H1 (cell line): ENCODE results near the gene PNMA8C. TPM values are rescaled to one million over a fixed set of nuclear protein-coding genes. Genes with fewer than 3 reads are reported as not detected.

Source experiments
- CTCF ChIA-PET: fragments of 300-600 bp; sonication (Branson Sonifier 250); formaldehyde crosslinking; loops from one replicate; lab custom pipeline; 2021; ENCODE audit not compliant: partially characterized antibody; lab: Charles Lee
- POLR2A ChIA-PET: fragments of 300-600 bp; sonication (Branson Sonifier 250); formaldehyde crosslinking; loops from one replicate; lab custom pipeline; 2021; ENCODE audit warnings: inconsistent platforms; ENCODE audit not compliant: partially characterized antibody; lab: Charles Lee
- DNase-seq, 2 experiments: peaks; one replicate each; pipeline versions ENCODE4 v3.0.0 to v3.0.0-alpha.2; 2010 to 2022; ENCODE audit warnings: low spot score in 2 of 2, low read depth in 1 of 2, mixed read lengths in 1 of 2
- FAIRE-seq: peaks from 2 replicates; lab custom pipeline; 2011; peaks lifted over from hg19 to GRCh38; lab: Jason Lieb, UNC
- H2AFZ ChIP-seq: 2 replicates; pipeline ENCODE4 v1.8.1; 2012; ENCODE audit warnings: low read length, inconsistent platforms
- H2AK5ac ChIP-seq: 2 replicates; pipeline ENCODE4 v1.6.1; 2013; ENCODE audit warnings: low read depth, low read length
- H2BK120ac ChIP-seq: replicated peaks from 2 replicates; pipeline ENCODE3; 2013; ENCODE audit warnings: low read depth, low read length, inconsistent platforms
- H2BK12ac ChIP-seq: 2 replicates; pipeline ENCODE4 v1.6.1; 2013; ENCODE audit warnings: low read depth, low read length
- H2BK15ac ChIP-seq: 2 replicates; pipeline ENCODE4 v1.6.1; 2013; ENCODE audit warnings: low read length
- H2BK20ac ChIP-seq: 2 replicates; pipeline ENCODE4 v1.6.1; 2013; ENCODE audit warnings: low read length
- H2BK5ac ChIP-seq: 2 replicates; pipeline ENCODE4 v1.6.1; 2013; ENCODE audit warnings: low read depth, low read length
- H3K14ac ChIP-seq: 2 replicates; pipeline ENCODE4 v1.6.1; 2013; ENCODE audit warnings: inconsistent platforms; ENCODE audit not compliant: insufficient read length
- H3K18ac ChIP-seq: 2 replicates; pipeline ENCODE4 v1.6.1; 2013; ENCODE audit warnings: low read length; ENCODE audit errors: extremely low read depth
- H3K23ac ChIP-seq: 2 replicates; pipeline ENCODE4 v1.6.1; 2013; ENCODE audit warnings: inconsistent platforms; ENCODE audit not compliant: insufficient read length
- H3K23me2 ChIP-seq: 2 replicates; pipeline ENCODE4 v1.6.1; 2013; ENCODE audit warnings: low read depth, low read length
- H3K27ac ChIP-seq: 2 replicates; pipeline ENCODE4 v1.6.1; 2011; ENCODE audit warnings: low read depth, low read length, inconsistent platforms
- H3K27me3 ChIP-seq, 4 experiments: replicated peaks in 1 of 4; 1 replicate in 1 of 4; 2 replicates in 3 of 4; pipeline versions ENCODE4 v1.6.1 to v1.8.1; 2011 to 2013; ENCODE audit warnings: low read length in 3 of 4, mild to moderate bottlenecking in 3 of 4, inconsistent platforms in 2 of 4, mixed read lengths in 2 of 4, moderate library complexity in 1 of 4; ENCODE audit not compliant: control insufficient read depth in 3 of 4, insufficient read depth in 3 of 4; ENCODE audit errors: extremely low read depth in 1 of 4
- H3K36me3 ChIP-seq, 4 experiments: 2 replicates each; pipeline versions ENCODE4 v1.6.1 to v1.8.1; 2011 to 2013; ENCODE audit warnings: mild to moderate bottlenecking in 4 of 4, low read length in 3 of 4, moderate library complexity in 2 of 4, control low read depth in 1 of 4, inconsistent platforms in 1 of 4; ENCODE audit not compliant: insufficient read depth in 4 of 4, control insufficient read depth in 2 of 4
- H3K4ac ChIP-seq: replicated peaks from 2 replicates; pipeline ENCODE3; 2013; ENCODE audit warnings: low read length, low read depth, mixed read lengths, inconsistent platforms; ENCODE audit not compliant: insufficient read length
- H3K4me1 ChIP-seq, 4 experiments: replicated peaks in 1 of 4; 1 replicate in 1 of 4; 2 replicates in 3 of 4; pipeline versions ENCODE4 v1.6.1 to v1.8.1; 2011 to 2013; ENCODE audit warnings: low read length in 3 of 4, inconsistent platforms in 2 of 4, mixed read lengths in 1 of 4; ENCODE audit not compliant: insufficient read depth in 4 of 4, control insufficient read depth in 3 of 4
- H3K4me2 ChIP-seq, 2 experiments: 2 replicates each; pipeline versions ENCODE4 v1.6.1 to v1.8.1; 2011 to 2013; ENCODE audit warnings: low read depth in 2 of 2, low read length in 2 of 2, control low read depth in 1 of 2, inconsistent platforms in 1 of 2, mild to moderate bottlenecking in 1 of 2; ENCODE audit not compliant: insufficient read depth in 1 of 2
- H3K4me3 ChIP-seq, 4 experiments: fragments of 200-600, 300-600 bp in 1 of 4; sonication (generic), shearing (Covaris generic), sonication (Bioruptor Twin) in 1 of 4; 2 replicates each; pipeline versions ENCODE4 v1.5.1 to v1.8.1; 2011 to 2016; ENCODE audit warnings: low read length in 4 of 4, low read depth in 3 of 4, control low read depth in 2 of 4, inconsistent platforms in 2 of 4, mild to moderate bottlenecking in 2 of 4, mixed read lengths in 1 of 4, moderate library complexity in 1 of 4; ENCODE audit not compliant: insufficient read depth in 2 of 4; ENCODE audit errors: extremely low read depth in 1 of 4
- H3K56ac ChIP-seq: replicated peaks from 2 replicates; pipeline ENCODE3; 2013; ENCODE audit warnings: low read depth, mild to moderate bottlenecking, mixed read lengths, low read length, inconsistent platforms; ENCODE audit not compliant: insufficient read length
- H3K79me1 ChIP-seq: 2 replicates; pipeline ENCODE4 v1.6.1; 2013; ENCODE audit warnings: low read depth, low read length, control low read depth
- H3K79me2 ChIP-seq, 2 experiments: 2 replicates each; pipeline versions ENCODE4 v1.6.1 to v1.8.1; 2012 to 2013; ENCODE audit warnings: low read length in 2 of 2, mild to moderate bottlenecking in 2 of 2, inconsistent platforms in 1 of 2; ENCODE audit not compliant: insufficient read depth in 2 of 2, control insufficient read depth in 1 of 2
- H3K9ac ChIP-seq, 4 experiments: replicated peaks in 1 of 4; 1 replicate in 1 of 4; 2 replicates in 3 of 4; pipeline versions ENCODE4 v1.6.1 to v1.8.1; 2011 to 2013; ENCODE audit warnings: low read depth in 3 of 4, low read length in 3 of 4, control low read depth in 2 of 4, mild to moderate bottlenecking in 2 of 4, moderate library complexity in 2 of 4, inconsistent platforms in 1 of 4; ENCODE audit errors: extremely low read depth in 1 of 4
- H3K9me3 ChIP-seq, 2 experiments: 2 replicates each; pipeline versions ENCODE4 v1.6.1 to v1.8.1; 2012 to 2013; ENCODE audit warnings: mild to moderate bottlenecking in 2 of 2, moderate library complexity in 2 of 2, control low read depth in 1 of 2, inconsistent platforms in 1 of 2, low read depth in 1 of 2, low read length in 1 of 2, mixed read lengths in 1 of 2; ENCODE audit not compliant: insufficient read depth in 2 of 2
- H4K20me1 ChIP-seq, 2 experiments: replicated peaks in 1 of 2; 2 replicates each; pipeline versions ENCODE3 to v1.8.1; 2011 to 2013; ENCODE audit warnings: inconsistent platforms in 2 of 2, low read length in 2 of 2, mild to moderate bottlenecking in 1 of 2; ENCODE audit not compliant: insufficient read depth in 2 of 2, control insufficient read depth in 1 of 2
- H4K5ac ChIP-seq: 2 replicates; pipeline ENCODE4 v1.6.1; 2013; ENCODE audit warnings: low read length, low read depth, mixed read lengths, inconsistent platforms; ENCODE audit not compliant: insufficient read length
- H4K8ac ChIP-seq: 2 replicates; pipeline ENCODE4 v1.8.0; 2013; ENCODE audit warnings: mild to moderate bottlenecking, moderate library complexity, low read length, inconsistent platforms; ENCODE audit not compliant: insufficient read depth; ENCODE audit errors: extremely low read depth
- H4K91ac ChIP-seq: replicated peaks from 2 replicates; pipeline ENCODE3; 2013; ENCODE audit warnings: low read length, mixed read lengths, inconsistent platforms; ENCODE audit not compliant: insufficient read length
- BCL11A ChIP-seq, 2 experiments: IDR thresholded peaks; one replicate each; pipeline ENCODE4 v1.6.1; 2011; ENCODE audit warnings: low read depth in 2 of 2, low read length in 2 of 2, mild to moderate bottlenecking in 2 of 2
- EP300 ChIP-seq, 2 experiments: IDR thresholded peaks; 1 replicate in 1 of 2; 2 replicates in 1 of 2; pipeline ENCODE4 v1.6.1; 2011 to 2012; ENCODE audit warnings: low read depth in 2 of 2, low read length in 2 of 2, mild to moderate bottlenecking in 2 of 2, borderline replicate concordance in 1 of 2, inconsistent platforms in 1 of 2, moderate library complexity in 1 of 2
- FOSL1 ChIP-seq: IDR thresholded peaks from 2 replicates; pipeline ENCODE4 v1.6.1; 2011; ENCODE audit warnings: mild to moderate bottlenecking, low read depth, low read length, moderate library complexity; ENCODE audit not compliant: insufficient read depth
- KDM1A ChIP-seq: fragments of 200-600, 300-600 bp; sonication (generic); IDR thresholded peaks from 2 replicates; pipeline ENCODE4 v1.7.1; 2016; ENCODE audit warnings: mild to moderate bottlenecking, low read length, borderline replicate concordance
- SUZ12 ChIP-seq: fragments of 200-600 bp; sonication (generic); IDR thresholded peaks from 2 replicates; pipeline ENCODE4 v1.6.1; 2012; ENCODE audit warnings: mild to moderate bottlenecking, inconsistent platforms, low read length, moderate library complexity, mixed read lengths
- WGBS, 2 experiments: shearing (Covaris generic) in 1 of 2; methylation state at CpG; one replicate each; pipeline versions ENCODE4 v1.1.6 to v1.1.7; 2013 to 2015; ENCODE audit warnings: low lambda C conversion rate in 2 of 2, mixed read lengths in 2 of 2, inconsistent platforms in 1 of 2, low coverage in 1 of 2, missing lambda C conversion rate in 1 of 2; ENCODE audit not compliant: insufficient replicate concordance in 2 of 2, insufficient coverage in 1 of 2, insufficient read length in 1 of 2; ENCODE audit errors: extremely low coverage in 1 of 2, missing lambda C conversion rate in 1 of 2; 5-methylcytosine and 5-hydroxymethylcytosine counted together
- polyA plus RNA-seq, 7 experiments: library from polyadenylated mRNA; depleted of rRNA in 3 of 7; stranded (reverse) in 5 of 7; unstranded in 2 of 7; fragments of >200 nt in 5 of 7; fragments of 200-250 nt in 2 of 7; gene quantifications; 1 replicate in 5 of 7; 2 replicates in 1 of 7; 4 replicates in 1 of 7; pipeline versions ENCODE4 v1.2.1 to v1.2.3, GENCODE V29; 2011 to 2013; ENCODE audit warnings: missing spikeins in 2 of 7, mixed read lengths in 2 of 7
- total RNA-seq: library from RNA; stranded (reverse); fragmentation: NEBNext Ultra II Directional; extraction: Animal tissue kit (Norgen Biotek cat#: 25700); gene quantifications from 2 replicates; pipeline ENCODE4 v1.2.1, GENCODE V29; 2021

The PNMA8C gene
- total and polyA plus RNA-seq, 2 of the 8 experiments (the other 6 are each of a cell fraction or from before 2014, with no cell fraction given), result 0.53 to 1.8 TPM

GRCh38 chr19:46456930-46457329 is 28.2 kb upstream of the PNMA8C start (continued):
- no peak for TF ChIP-seq FOSL1

GRCh38 chr19:46454244-46454643 is 25.5 kb upstream of the PNMA8C start:
- Histone ChIP-seq H3K79me2 (no peaks in the 10 kb centered on the region), H4K91ac (no peak overlapping the region), H4K20me1 (no peaks in the 10 kb centered on the region), H2BK12ac (no peak overlapping the region), H2BK15ac (no peak overlapping the region), H3K36me3 (no peaks in the 10 kb centered on the region), H2AFZ (no peak overlapping the region), H2BK120ac (no peak overlapping the region), H3K4ac (no peak overlapping the region), H4K8ac (no peak overlapping the region), H3K56ac (no peak overlapping the region), H2AK5ac (no peak overlapping the region)
- no peak for FAIRE-seq
- 84% methylated on average over 3 of the region's 3 CpGs; no CpG with 5 or more reads in 1 of the 2 experiments for WGBS, 2 experiments
- POLR2A ChIA-PET, result no interaction called here
- TF ChIP-seq BCL11A (IDR thresholded peaks at IDR 0.05; ENCODE audit: low read depth in 2 of 2, low read length in 2 of 2), result no peak
- TF ChIP-seq KDM1A, result no peak
- TF ChIP-seq SUZ12, result no peak
- TF ChIP-seq EP300 (IDR thresholded peaks at IDR 0.05; ENCODE audit: borderline replicate concordance in 1 of 2, low read depth in 2 of 2, low read length in 2 of 2), result no peak
- TF ChIP-seq, all 59 proteins: peak for 0
- Histone ChIP-seq H3K27me3 (no peaks in the 10 kb centered on the region), H3K4me1 (no peaks in the 10 kb centered on the region), H2BK5ac (no peak overlapping the region), H2BK20ac (no peak overlapping the region), H4K5ac (no peak overlapping the region), H3K18ac (no peak overlapping the region), H3K9me3 (no peaks in the 10 kb centered on the region), H3K23me2 (no peaks in the 10 kb centered on the region), H3K14ac (no peak overlapping the region), H3K79me1 (no peaks in the 10 kb centered on the region), H3K4me2 (no peak overlapping the region), H3K23ac (no peak overlapping the region), H3K27ac (no peak overlapping the region), H3K4me3 (no peak overlapping the region), H3K9ac (no peak overlapping the region)
- no peak for DNase-seq
- CTCF ChIA-PET, result no interaction called here
